ENCODE data around the gene COQ8B.

COQ8B gene

GRCh38 chr19:40690050-40690692 is 26.5 kb downstream of the COQ8B start, which contains the start of gene NUMBL:
TSS of gene NUMBL (minus strand) at chr19:40690651. CDS start at chr19:40690483, 168 bp downstream.
- DNase-seq: no peak

- DNase-seq: no peak
These were observed 27.2 kb downstream of the COQ8B start for GRCh38 chr19:40689339-40690049.

GRCh38 chr19:40688987-40689338 is 27.7 kb downstream of the COQ8B start:
- DNase-seq: no peak

- no peak for DNase-seq
These were observed 28.4 kb downstream of the COQ8B start for GRCh38 chr19:40688309-40688708.

GRCh38 chr19:40687525-40688016 is 29.1 kb downstream of the COQ8B start:
- no peak for DNase-seq

GRCh38 chr19:40686882-40687524 is 29.7 kb downstream of the COQ8B start:
- no peak for DNase-seq

GRCh38 chr19:40685563-40685962 is 31.1 kb downstream of the COQ8B start:
- no peak for DNase-seq

GRCh38 chr19:40685016-40685526 is 31.6 kb downstream of the COQ8B start:
- no peak for DNase-seq

GRCh38 chr19:40684280-40684679 is 32.4 kb downstream of the COQ8B start:
- DNase-seq: no peak

GRCh38 chr19:40683437-40683836 is 33.2 kb downstream of the COQ8B start:
- no peak for DNase-seq

GRCh38 chr19:40682431-40682964 is 34.2 kb downstream of the COQ8B start:
- DNase-seq: no peak

GRCh38 chr19:40681039-40681438 is 35.6 kb downstream of the COQ8B start:
- DNase-seq: no peak

GRCh38 chr19:40677156-40677555 is 39.5 kb downstream of the COQ8B start:
- no peak for DNase-seq

- no peak for DNase-seq
These were observed 42.4 kb downstream of the COQ8B start for GRCh38 chr19:40674291-40674690.

- no peak for DNase-seq
These were observed 43.3 kb downstream of the COQ8B start for GRCh38 chr19:40673397-40673796.

- no peak for DNase-seq
These were observed 44.0 kb downstream of the COQ8B start for GRCh38 chr19:40672573-40673299.

GRCh38 chr19:40672038-40672437 is 44.6 kb downstream of the COQ8B start:
- DNase-seq: no peak

GRCh38 chr19:40671404-40671803 is 45.3 kb downstream of the COQ8B start:
- DNase-seq: no peak

- DNase-seq: no peak
These were observed 47.6 kb downstream of the COQ8B start for GRCh38 chr19:40668991-40669614.

- DNase-seq: no peak
These were observed 49.1 kb downstream of the COQ8B start for GRCh38 chr19:40667602-40668001.

GRCh38 chr19:40666803-40667438 is 49.8 kb downstream of the COQ8B start:
- no peak for DNase-seq

All from MV-4-11 (cell line).